HG03520 (cell line): ENCODE measurements around the gene ZNF606.

ENCODE experiments used
- ATAC-seq: cut with Tn5 transposase; IDR thresholded peaks from one replicate; pipeline ENCODE4 v1.9.1; 2021; ENCODE audit warnings: mild to moderate bottlenecking, moderate library complexity; ENCODE audit not compliant: unreplicated experiment

ZNF606 gene

DNA sequence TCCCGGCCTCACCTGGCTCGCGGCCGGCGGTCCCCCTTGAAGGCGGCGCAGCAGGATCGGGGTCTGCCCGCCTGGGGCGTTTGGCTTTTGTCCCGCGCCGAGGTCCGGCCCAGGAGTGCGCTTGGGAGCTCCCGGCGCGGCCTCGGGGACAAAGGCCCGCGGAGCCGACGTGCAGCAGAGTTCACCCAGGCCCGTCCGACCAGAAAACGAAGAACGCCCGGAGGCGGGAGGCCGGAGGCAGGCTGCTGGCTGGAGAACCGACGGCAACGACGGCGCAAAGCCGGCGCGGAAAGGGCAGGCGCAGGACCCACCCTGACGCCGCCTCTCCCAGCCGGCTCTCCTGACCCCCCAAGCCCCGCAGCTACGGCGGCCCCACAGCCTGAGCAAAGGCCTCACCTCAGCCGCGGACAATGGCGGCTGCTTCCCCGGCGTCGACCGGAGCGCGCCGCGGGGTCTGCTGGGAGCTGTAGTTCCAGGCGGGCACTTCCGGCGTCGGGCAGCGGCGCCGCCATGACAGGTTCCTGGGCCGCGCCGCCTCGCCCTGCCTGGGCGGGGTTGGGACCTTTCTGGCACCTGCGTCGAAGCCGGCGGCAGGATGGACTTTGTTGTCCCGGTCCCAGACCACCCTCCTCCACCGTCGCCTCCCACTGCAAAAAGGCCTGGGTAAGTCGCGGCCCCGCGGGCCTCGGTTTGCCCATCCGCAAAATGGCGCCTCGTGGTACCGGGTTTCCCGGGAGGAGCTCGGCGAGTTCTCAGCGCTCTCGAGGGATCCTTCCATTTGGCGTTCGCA is at the start of gene ZNF606:
ZNF606 (minus strand) TSS at position 437 of the 790 bp plus-strand sequence. CDS start 1,501 bp downstream, outside the sequence.
- ATAC-seq = peak; percentile 95

DNA sequence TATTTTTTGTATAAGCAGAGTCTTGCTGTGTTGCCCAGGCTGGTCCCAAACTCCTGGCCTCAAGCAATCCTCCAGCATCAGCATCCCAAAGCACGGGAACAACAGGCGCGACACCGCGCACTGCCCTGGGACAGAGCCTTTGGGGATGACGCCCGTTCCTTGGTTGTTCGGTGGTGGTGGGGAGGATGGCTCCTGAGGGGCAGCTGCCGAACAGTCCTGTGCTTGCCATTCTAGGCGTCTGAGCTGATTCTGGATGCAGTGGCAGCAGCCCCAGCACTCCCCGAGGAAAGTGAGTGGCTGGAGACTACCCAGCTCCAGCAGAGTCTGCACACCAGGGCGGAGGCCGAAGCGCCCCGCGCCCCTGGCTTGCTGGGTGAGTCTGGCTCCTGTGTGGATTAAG is 49.6 kb upstream of the ZNF606 start:
- no peak for ATAC-seq

DNA sequence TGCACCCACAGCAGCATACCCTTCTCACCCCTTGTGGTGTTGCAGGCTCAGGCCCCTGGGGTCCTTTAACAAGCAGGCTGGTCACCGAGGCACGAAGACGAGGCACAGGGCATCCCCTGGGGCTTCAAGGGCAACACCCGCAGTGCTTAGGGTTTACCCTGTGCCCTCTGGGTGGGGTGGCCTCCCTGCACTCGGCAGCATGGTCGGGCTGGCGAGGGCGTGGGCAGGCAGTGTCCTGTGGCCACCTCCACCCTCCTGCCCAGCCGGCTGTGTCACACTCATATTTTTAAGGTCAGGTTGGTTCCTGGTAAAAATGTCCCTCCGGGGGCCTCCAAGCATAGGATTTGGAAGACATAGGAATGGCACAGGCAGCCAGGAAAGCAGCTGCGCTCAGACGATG is 45.1 kb upstream of the ZNF606 start:
- no peak for ATAC-seq

DNA sequence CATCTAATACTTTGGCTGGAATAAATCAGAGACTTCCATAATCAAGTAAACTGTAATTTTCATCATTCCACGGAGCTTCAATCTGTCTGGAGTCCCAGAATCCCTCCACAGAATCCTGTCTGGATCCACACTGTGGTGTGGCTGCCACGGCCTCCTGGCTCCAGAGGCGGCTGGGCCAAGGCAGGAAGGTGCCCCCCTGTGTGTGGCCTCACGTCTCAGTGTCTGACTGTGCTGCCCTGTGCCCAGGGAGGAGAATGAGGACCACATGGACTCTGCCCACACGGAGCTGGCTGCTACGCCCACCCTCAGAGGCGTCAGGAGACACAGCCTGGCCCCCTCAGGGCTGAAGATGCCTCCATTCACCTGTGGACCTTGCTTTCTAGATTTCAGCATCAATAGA is 44.2 kb upstream of the ZNF606 start:
- no peak for ATAC-seq

DNA sequence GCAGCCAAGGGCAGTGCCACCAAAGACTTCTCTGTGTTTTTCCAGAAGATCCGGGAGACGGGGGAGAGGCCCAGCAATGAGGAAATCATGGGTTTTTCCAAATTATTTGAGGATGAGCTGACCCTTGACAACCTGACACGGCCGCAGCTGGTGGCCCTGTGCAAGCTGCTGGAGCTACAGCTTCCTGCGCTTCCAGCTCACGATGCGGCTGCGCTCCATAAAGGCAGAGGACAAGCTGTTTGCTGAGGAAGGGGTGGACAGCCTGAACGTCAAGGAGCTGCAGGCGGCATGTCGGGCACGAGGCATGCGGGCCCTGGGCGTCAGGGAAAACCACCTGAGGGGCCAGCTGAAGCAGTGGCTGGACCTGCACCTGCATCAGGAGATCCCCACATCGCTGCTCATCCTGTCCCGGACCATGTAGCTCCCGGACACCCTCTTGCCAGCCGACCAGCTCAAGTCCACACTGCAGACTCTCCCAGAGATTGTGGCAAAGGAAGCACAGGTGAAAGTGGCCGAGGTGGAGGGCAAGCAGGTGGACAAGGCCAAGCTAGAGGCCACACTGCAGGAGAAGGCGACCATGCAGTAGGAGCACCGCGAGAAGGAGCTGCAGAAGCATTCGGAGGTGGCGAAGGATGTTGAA is 42.9 kb upstream of the ZNF606 start:
- no peak for ATAC-seq

DNA sequence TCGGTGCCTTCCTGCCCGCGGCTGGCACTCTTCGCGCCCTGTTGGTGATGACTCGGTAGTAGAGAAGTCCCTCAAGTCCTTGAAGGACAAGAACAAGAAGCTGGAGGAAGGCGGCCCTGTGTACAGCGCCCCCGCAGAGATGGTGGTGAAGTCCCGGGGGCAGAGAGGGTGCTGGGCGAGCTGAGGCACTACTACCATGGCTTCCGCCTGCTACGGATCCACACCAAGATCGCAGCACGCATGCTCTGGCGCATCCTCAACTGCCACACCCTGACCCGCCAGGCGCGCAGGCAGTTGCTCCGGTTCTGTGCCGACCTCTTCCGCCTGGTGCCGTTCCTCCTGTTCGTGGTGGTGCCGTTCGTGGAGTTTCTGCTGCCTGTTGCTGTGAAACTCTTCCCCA is 42.3 kb upstream of the ZNF606 start:
- no peak for ATAC-seq

DNA sequence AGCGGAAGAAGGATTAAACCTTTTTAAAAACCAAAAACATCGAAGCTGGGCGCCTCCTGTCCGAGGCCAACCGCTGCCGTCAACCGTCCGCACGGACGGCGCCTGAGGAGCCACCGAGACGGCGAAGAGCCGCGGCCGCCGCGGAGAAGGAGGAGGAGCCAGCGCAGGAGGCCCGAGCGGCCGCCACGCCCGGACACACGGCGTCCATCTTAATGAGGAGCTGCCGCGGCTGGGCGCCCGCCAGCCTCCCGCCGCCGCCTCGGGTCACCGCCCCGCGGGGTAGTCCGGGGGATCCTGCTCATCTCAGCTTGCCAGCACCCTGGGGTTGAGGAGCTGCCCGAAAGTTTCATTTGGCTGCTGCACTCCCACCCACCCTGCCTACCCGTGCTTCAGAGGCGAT is 41.8 kb upstream of the ZNF606 start:
- ATAC-seq = no peak

DNA sequence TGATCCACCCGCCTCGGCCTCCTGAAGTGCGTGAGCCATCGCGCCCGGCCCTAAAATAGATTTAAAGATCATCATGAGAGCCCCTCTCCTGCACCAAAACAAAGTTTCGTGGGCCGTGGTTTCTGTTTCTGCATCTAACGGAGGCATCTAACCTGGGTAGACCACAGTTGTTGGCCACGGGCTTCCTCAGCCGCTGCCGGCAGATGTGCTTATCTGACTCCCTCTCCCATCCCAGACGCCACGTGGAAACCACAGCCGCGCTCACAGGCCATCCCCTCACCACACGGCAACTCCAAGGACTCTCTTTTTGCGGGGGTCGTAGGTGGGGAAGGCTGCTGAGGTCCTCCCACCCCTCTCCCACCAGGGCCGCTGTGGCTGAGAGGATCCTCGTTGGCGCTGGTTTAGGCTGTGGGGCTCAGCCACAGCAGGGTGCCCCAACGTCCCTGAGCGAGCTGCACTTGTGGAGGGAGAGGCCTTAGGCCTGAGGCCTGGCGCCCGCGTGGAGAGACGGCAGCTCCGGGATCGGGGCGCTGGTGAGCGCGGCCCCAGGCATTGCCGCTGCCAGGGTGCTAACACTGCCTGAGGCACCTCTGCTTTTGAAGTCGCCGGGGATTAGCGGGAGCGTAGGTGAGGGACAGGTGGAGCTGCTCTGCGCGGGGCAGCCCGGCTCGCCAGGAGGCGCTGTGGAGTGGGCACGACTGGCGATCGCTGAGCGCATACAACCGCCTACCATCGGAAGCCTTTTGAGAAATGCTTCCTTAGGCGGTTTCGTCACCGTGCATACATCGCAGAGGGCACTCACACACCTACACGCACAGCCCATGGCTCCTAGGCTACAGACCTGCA is 40.1 kb upstream of the ZNF606 start:
- ATAC-seq = no peak

DNA sequence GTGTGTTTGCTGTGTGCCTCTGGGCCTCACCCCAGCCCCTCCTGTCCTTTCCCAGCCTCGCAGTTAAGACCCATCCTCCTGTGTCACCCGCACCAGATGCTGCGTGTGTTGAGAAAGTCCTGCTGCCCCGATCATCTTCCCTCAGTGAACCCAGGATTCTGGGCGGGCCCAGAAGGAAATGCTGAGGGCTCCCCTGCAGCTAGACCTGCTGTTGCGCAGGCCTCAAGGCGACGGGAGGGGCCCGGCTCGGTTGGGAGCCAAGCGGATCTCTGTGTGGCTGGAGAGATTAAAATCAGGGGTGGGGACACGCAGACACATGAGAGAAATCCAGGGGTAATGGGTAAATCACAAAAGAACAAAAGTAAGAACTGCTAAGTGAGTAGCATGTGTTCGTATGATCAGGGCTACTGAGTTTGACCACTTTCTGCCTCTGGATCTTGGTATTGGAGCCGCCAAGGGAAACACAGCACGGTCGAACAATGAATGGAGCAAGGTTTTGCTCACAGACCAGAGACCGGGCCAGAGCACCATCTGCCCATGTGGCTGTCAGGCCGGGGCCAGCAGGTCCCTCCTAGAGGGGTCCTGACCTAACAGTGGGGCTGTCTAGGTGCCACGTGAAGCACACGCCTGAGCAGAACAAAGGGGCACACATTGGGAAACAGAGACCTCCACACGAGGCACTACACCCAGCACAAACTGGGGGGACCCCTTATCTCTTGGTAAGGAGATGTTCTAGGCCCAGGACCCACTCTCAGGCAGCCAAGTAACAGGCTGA is 38.3 kb upstream of the ZNF606 start:
- ATAC-seq = no peak

DNA sequence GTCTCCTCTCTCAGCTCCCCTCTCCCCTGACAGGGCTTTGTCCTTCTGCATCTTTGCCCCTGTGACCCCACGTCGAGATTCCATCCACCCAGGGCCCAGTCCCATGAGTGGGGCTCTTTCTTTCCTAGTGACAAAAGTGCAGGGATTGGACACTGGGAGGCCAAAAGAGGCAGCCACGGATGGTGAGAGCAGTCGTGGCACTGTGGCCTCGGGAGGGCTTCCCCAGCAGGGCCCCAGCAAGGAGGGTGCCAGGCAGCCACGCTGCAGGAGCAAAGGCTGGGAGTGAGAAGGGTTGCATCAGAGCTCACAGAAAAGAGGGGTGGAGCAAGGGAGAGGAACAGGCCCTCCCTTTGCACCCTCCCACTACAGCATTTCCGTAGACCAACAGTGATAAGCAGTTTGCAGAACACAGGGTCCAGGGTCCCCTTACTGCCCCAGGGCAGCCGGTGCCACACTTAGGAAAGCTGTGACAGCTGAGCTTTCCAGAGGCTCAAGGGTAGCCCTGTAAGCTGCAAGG is 36.1 kb upstream of the ZNF606 start:
- ATAC-seq = no peak

DNA sequence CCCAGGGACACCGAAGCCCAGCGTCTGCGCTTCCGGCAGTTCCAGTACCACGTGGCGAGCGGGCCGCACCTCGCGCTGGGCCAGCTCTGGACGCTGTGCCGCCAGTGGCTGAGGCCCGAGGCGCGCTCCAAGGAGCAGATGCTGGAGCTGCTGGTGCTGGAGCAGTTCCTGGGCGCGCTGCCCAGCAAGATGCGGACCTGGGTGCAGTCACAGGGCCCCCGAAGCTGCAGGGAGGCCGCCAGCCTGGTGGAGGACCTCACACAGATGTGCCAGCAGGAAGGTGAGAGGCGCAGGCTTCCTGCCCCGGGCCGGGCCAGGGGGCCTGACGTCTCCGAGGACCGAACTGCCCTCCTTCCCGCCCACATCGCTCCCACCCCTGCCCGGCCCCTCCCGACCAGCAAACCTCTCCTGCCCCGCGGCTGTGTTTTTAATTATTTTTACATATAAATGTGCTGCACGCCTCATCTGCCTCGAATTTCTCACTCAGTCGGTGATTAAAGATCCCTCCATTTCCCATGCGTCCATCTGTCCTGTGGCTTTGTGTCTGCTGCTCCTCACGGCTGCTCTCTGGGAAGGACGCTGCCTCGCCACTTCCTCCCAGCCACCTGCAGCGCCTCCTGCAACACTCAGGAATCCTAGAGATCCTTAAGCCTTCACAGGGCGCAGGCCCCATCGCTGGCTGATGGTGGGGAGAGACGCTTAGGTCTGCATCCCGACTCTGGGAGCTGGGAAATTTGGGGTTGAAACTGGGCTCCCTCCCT is 35.5 kb upstream of the ZNF606 start:
- no peak for ATAC-seq

DNA sequence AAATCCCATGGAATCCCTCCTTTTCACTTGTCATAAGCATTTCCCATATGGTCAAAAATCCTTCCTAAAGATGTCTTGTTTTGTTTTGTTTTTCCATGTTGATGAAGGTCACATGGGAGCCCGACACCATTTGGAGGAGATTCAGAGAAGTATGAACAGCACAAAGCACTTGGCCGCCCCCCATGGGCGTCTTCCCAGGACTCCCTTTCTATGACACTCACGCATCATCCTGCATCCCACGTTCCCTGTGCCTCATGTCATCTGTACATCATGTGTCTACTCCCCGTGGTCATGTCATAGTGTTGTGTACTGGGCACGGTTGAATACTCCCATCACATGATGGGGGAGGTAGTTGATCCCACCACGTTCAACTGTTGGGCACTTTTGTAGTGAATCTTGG is 33.2 kb upstream of the ZNF606 start:
- no peak for ATAC-seq

DNA sequence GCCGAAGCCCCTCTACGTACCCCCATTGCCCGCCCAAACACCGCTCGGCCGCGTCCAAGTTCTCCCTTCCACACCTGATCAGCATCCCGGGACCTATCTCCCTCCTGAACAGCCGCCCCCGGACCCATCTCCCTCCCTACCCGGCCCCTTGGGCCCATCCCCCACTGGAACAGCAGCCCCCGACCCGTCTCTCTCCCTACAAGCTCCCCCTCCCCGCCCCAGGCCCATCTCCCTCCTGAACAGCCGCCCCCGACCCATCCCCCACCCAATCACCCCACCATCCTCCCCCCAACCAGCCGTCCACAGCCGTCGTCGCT is 31.8 kb upstream of the ZNF606 start:
- no peak for ATAC-seq

DNA sequence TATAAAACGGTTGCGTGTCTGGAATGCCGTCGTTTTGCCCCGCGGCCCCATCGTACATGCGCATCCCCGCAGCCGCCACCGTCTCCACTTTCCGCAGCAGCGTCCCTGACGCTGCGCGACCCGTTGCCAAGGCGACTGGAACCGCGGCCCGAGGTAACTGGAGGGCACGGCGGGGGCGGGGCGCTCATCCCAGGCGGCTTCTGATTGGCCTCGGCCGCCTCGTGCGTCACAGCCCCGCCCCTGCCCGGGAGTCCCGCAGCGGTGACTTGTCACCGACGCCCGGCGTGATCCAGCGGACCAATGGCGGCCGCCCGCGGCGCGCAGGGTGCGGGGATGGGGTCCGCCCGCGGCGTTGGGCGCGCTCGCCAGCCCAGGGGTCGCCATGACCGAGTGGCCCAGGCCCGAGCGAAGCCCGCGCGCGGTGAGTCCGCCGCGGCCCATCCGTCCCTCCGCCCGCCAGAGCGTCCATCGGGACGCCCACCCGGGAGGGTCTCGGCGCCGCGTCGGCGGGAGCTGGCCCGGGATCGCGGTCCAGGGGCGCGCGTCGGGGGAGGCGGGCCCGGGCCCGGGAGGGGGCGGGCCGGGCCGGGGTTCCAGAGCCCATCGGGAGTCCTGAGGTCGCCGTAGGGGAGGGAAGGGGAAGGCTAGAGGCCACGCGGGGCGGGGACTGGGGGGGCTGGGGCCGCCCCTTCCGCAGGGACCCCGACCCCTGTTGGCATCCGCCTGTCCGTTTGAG is 31.3 kb upstream of the ZNF606 start, which contains the start of gene ZSCAN1:
ZSCAN1 (plus strand) TSS at position 285 of the 736 bp plus-strand sequence. CDS start 3,812 bp downstream, outside the sequence.
- no peak for ATAC-seq

DNA sequence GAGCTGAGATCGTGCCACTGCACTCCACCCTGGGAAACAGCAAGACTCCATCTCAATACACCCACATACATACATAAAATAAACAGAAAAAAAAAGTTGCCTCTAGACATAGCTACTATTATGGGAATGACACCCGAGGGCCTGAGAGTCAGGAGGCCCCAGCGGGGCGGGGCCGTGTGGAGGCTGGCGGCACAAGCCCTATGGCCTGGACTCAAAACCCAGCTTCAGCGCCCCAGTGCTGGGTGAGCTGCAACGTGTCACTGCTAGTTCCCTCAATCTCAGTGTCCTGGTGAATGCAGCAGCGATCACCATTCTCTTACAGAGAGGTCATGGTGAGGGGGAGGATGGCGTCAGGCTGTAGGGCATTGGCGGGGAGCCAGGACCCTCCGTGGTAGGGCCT is 22.0 kb upstream of the ZNF606 start:
- no peak for ATAC-seq

DNA sequence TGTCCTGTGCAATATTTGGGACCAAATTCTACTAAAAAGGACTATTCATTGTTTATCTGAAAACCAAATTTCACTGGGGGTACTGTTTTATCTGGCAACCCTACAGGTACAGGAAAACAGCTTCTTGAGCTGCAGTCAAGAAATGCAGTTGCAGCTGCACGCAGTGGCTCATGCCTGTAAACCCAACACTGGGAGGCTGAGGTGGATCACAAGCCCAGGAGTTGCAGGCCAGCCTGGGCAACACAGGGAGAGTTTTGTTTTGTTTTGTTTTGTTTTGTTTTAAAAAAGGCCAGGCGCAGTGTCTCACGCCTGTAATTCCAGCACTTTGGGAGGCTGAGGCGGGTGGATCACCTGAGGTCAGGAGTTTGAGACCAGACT is 19.7 kb upstream of the ZNF606 start:
- no peak for ATAC-seq

DNA sequence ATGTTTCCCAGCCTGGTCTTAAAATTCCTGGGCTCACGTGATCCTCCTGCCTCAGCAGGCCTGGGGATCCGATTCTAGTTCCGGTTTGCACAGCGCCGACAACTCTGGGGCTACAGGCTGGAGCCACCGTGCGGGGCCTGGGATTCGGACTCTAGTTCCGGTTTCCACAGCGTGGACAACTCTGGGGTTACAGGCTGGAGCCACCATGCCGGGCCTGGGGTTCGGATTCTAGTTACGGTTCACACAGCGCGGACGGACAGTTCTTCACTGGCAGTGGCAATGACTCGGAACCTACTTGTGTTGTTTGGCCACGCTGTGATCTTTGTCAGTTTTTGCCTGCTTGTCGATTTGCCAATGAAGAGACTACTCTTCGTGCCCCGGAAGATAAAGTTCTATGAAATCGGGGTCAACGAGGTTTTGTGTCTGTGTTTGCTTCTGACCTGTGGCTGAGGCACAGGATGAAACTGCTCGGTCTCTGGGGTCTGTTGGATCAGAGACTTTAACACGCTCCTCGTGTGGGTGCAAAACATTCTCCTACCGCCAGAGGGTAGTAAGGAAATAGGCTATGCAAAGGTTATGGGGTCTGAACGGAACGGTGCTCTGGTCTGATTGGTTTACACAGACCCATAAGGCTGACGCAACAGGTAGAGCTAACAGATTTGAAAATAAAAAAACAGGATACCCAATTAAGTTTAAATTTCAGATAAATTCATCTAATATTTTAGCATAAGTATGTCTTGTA is 19.1 kb upstream of the ZNF606 start:
- no peak for ATAC-seq

DNA sequence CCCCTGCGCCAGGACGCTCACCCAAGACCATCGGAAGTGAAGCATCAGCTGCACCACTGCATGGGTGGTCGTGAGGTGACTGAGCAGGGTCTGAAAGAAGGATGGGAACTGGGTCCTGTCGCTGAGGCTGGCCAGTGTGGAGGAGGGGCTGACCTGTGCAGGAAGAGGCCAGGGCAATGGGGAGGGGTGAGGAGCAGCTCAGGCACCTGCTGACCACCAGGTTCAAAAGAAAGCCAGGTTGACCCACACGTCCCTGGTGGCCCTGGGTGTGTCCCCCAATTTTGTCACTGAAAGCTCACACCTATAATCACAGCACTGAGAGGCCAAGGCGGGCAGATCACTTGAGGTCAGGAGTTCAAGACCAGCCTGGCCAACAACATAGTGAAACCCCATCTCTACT is 17.5 kb upstream of the ZNF606 start:
- no peak for ATAC-seq

DNA sequence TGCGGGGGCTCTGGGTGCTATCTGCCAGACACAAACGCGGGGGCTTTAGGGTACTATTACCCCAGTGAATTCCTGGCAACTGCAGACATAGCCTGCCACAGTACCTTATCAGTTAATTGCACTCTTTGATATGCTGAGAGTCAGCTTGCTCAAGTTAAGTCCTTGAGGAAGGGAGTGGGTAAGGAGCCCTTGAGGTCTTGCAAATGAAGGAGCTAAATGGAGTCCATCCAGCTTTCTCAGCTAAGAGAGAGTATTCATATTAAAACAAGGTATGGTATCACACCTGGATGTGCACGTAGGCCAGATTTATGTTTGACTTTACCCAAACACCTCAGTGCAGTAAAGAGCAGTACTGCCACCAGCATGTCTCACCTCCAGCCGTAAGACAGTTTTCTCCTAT is 11.5 kb upstream of the ZNF606 start:
- no peak for ATAC-seq
